ENCODE results near the gene EGFL7.

DNA sequence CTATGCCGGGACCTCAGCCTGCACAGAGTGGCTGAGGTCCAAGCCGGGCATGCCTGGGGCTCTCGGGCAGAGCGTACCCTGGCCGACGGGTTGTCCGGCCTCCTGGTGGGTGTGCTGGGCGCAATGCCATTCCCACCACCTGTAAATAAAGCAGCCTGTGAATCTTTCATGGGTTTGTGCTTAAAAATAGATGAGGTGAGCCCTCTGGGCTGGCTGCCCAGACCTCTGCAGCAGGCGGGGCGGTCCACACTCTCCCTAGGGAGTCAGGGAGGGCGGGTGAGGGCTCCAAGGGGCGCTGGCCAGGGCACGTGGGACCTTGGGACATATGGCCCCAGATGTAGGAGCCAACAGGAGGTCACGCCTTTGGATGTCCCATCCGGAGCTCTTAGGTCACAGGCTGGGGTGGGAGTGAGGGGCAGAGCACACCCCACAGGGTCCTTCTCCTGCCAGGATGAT, 28.1 kb downstream of the EGFL7 start:
- no peak for TF ChIP-seq POLR2A (IDR thresholded peaks at IDR 0.05)
- TF ChIP-seq, protein P1, sequence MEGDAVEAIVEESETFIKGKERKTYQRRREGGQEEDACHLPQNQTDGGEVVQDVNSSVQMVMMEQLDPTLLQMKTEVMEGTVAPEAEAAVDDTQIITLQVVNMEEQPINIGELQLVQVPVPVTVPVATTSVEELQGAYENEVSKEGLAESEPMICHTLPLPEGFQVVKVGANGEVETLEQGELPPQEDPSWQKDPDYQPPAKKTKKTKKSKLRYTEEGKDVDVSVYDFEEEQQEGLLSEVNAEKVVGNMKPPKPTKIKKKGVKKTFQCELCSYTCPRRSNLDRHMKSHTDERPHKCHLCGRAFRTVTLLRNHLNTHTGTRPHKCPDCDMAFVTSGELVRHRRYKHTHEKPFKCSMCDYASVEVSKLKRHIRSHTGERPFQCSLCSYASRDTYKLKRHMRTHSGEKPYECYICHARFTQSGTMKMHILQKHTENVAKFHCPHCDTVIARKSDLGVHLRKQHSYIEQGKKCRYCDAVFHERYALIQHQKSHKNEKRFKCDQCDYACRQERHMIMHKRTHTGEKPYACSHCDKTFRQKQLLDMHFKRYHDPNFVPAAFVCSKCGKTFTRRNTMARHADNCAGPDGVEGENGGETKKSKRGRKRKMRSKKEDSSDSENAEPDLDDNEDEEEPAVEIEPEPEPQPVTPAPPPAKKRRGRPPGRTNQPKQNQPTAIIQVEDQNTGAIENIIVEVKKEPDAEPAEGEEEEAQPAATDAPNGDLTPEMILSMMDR (IDR thresholded peaks at IDR 0.05) = no peak

Data from adrenal gland (tissue), 5 donors.